HTR-8/SVneo (cell line): ENCODE data around the gene CDC42.

ENCODE experiments used
- DNase-seq: peaks from one replicate; pipeline ENCODE4 v3.0.0; 2011; ENCODE audit warnings: low spot score, mixed read lengths; ENCODE audit not compliant: insufficient read length
- FAIRE-seq: peaks from 2 replicates; lab custom pipeline; 2011; peaks lifted over from hg19 to GRCh38; lab: Jason Lieb, UNC

CDC42 gene

GRCh38 chr1:22104865-22105437, 52.4 kb downstream of the CDC42 start:
- DNase-seq: no peak
- FAIRE-seq: no peak

GRCh38 chr1:22105611-22106207, 53.2 kb downstream of the CDC42 start:
- FAIRE-seq: peak; percentile 16
- DNase-seq: peak; percentile 46

GRCh38 chr1:22107126-22107525, 54.6 kb downstream of the CDC42 start:
- DNase-seq: no peak
- FAIRE-seq: no peak

- DNase-seq (no peak), FAIRE-seq (no peak)
Observed at GRCh38 chr1:22108339-22109105, 56.0 kb downstream of the CDC42 start.

GRCh38 chr1:22110016-22110415, 57.5 kb downstream of the CDC42 start:
- FAIRE-seq (no peak), DNase-seq (no peak)

- FAIRE-seq (no peak), DNase-seq (no peak)
Observed at GRCh38 chr1:22111115-22111514, 58.6 kb downstream of the CDC42 start.

GRCh38 chr1:22111620-22112019, 59.1 kb downstream of the CDC42 start:
- no peak for DNase-seq
- FAIRE-seq: no peak

- no peak for DNase-seq
- FAIRE-seq: no peak
Observed at GRCh38 chr1:22112554-22112953, 60.0 kb downstream of the CDC42 start.

GRCh38 chr1:22114083-22115012, 61.8 kb downstream of the CDC42 start:
- FAIRE-seq: no peak

GRCh38 chr1:22115286-22115685, 62.8 kb downstream of the CDC42 start:
- DNase-seq (no peak), FAIRE-seq (no peak)

More at GRCh38 chr1:22114083-22115012, 61.8 kb downstream of the CDC42 start:
- DNase-seq: no peak

- FAIRE-seq (no peak), DNase-seq (no peak)
Observed at GRCh38 chr1:22117238-22117637, 64.7 kb downstream of the CDC42 start.

GRCh38 chr1:22117851-22118250, 65.3 kb downstream of the CDC42 start:
- DNase-seq (no peak), FAIRE-seq (no peak)

GRCh38 chr1:22118291-22118992, 65.9 kb downstream of the CDC42 start:
- no peak for DNase-seq
- FAIRE-seq: no peak

GRCh38 chr1:22119626-22120468, 67.3 kb downstream of the CDC42 start:
- DNase-seq (no peak), FAIRE-seq (no peak)

- DNase-seq: no peak
- FAIRE-seq: no peak
Observed at GRCh38 chr1:22120469-22120790, 67.9 kb downstream of the CDC42 start.

GRCh38 chr1:22121421-22121911, 69.0 kb downstream of the CDC42 start:
- FAIRE-seq: no peak

GRCh38 chr1:22122273-22123070, 70.0 kb downstream of the CDC42 start:
- DNase-seq: no peak
- no peak for FAIRE-seq

More at GRCh38 chr1:22121421-22121911, 69.0 kb downstream of the CDC42 start:
- no peak for DNase-seq

GRCh38 chr1:22123071-22123390, 70.5 kb downstream of the CDC42 start:
- FAIRE-seq: no peak
- DNase-seq: no peak
